IPS-15b (cell line): ENCODE data around the gene PGBD1.

Source experiments
- H3K27me3 ChIP-seq: one replicate; pipeline ENCODE4 v1.6.1; 2013; ENCODE audit warnings: low read length; ENCODE audit not compliant: control insufficient read depth, insufficient read depth
- H3K36me3 ChIP-seq: one replicate; pipeline ENCODE4 v1.6.1; 2013; ENCODE audit warnings: low read length; ENCODE audit not compliant: control insufficient read depth, insufficient read depth
- H3K4me1 ChIP-seq: one replicate; pipeline ENCODE4 v1.6.1; 2013; ENCODE audit warnings: mild to moderate bottlenecking, low read length; ENCODE audit not compliant: control insufficient read depth, insufficient read depth
- H3K4me3 ChIP-seq: one replicate; pipeline ENCODE4 v1.5.1; 2013; ENCODE audit warnings: low read depth, low read length
- H3K9ac ChIP-seq: one replicate; pipeline ENCODE4 v1.6.1; 2013; ENCODE audit warnings: low read depth, mild to moderate bottlenecking, low read length
- H3K9me3 ChIP-seq: one replicate; pipeline ENCODE4 v1.6.1; 2013; ENCODE audit warnings: mild to moderate bottlenecking, low read length; ENCODE audit not compliant: control insufficient read depth, insufficient read depth

Gene PGBD1

DNA sequence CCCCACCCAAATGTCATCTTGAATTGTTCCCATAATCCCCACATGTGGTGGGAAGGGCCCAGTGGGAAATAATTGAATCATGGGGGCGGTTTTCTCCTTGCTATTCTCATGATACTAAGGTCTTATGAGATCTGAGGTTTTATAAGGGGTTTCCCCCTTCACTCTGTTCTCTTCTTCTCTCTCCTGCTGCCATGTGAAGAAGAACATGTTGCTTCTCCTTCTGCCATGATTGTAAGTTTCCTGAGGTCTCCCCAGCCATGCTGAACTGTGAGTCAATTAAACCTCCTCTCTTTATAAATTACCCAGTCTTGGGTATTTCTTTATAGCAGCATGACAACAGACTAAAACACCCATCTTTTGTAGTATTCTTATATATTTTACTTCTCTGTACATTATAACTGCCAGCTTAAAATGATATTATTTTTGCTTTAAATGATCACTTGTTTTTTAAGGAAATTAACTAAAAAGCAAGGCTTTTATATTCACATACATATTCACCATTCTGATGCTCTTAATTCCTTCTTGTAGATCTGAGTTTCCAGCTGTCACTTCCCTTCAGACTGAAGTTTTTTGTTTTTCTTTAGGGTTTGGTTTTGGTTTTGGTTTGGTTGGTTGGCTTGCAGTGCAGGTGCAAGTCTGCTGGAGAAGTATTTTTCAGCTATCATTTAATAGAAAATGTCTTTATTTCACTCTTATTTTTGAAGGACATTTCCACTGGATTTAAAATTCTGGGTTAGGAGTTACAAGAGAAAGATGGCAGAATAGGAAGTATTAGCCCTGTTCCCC is 59.1 kb downstream of the PGBD1 start:
- Histone ChIP-seq H3K9me3 (no peaks in the 10 kb centered on the region), H3K4me1 (peaks cover 5% of the 10 kb centered on the region), H3K36me3 (no peaks in the 10 kb centered on the region), H3K9ac (no peak overlapping the region), H3K4me3 (no peak overlapping the region), H3K27me3 (peaks cover 5% of the 10 kb centered on the region)

DNA sequence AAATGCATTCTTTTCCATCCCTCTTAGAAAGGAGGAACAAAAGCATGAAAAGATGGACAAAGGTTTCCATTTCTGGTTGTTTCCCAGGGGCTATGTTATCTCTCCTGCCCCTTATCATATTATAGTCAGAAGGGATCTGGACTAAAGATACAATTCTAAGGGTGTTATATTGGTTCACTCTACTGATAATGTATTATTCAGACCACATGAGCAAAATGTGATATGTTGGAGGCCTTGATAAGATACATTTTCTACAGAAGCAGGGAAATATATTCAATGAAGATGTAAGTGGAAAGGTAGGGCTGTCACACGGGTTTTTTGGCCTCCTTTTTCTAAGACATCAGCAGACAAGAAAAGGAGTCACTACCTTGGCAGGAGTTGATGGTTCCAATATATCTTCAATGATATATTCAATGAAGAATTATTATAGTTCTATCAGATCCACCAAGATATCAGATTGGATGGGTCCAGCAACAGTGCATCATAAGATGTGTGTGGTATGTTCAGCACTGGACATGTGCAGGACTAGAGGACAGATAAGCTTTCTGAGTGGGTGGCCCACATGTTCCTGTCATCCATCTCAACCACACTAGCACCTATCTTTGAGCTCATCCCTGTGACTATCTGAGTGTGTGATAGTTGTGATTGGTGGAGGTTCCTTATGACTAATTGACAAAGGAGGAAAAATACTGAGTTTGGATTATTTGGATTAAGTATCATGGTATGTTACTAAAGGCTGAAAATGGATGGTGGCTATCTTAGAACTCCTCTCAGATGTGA is 62.7 kb downstream of the PGBD1 start:
- Histone ChIP-seq H3K4me3 (no peak overlapping the region), H3K36me3 (no peaks in the 10 kb centered on the region), H3K9ac (no peak overlapping the region), H3K9me3 (no peaks in the 10 kb centered on the region), H3K27me3 (peaks cover 10% of the 10 kb centered on the region), H3K4me1 (no peaks in the 10 kb centered on the region)

DNA sequence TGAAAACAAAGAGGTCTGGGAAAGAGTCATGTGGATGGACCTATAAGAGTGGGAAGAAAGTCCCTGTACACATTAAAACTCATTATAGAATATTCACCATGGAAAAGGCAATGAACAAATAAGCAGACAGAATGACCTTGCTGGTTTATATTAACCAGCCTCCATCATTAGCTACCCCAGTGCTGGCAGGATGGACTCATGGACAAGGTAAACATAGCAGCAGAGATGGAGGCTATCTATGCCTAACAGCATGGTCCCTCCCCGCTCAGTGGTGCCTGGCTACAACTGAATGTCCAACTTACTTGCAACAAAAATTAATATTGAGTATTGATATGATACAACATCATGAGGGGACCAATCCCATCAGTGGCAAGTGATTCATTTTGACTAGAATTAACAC is 63.8 kb downstream of the PGBD1 start:
- Histone ChIP-seq H3K9me3 (no peaks in the 10 kb centered on the region), H3K4me3 (no peak overlapping the region), H3K4me1 (no peaks in the 10 kb centered on the region), H3K9ac (no peak overlapping the region), H3K27me3 (peaks cover 10% of the 10 kb centered on the region), H3K36me3 (no peaks in the 10 kb centered on the region)

DNA sequence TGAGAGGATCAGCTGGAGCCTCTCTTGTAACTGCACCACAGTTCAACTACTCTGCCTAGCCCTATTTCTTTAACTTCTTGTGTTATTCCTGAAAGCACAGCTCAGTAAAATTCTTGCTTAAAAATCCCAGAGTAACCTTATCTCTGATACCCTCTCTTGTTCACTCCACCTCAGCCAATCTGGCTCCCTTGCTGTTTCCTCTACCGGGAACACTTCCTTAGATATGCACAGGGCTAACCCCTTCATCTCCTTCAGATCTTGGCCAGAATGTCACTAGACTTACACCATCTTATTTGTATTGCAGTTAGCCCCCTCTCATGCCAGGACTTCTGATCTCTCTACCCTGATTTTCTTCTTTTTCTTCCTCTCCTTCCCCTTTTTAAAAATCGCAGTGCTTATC is 65.7 kb downstream of the PGBD1 start:
- Histone ChIP-seq H3K27me3 (peaks cover 10% of the 10 kb centered on the region), H3K36me3 (no peaks in the 10 kb centered on the region), H3K4me3 (no peak overlapping the region), H3K9ac (no peak overlapping the region), H3K9me3 (no peaks in the 10 kb centered on the region), H3K4me1 (peaks cover 3% of the 10 kb centered on the region)

DNA sequence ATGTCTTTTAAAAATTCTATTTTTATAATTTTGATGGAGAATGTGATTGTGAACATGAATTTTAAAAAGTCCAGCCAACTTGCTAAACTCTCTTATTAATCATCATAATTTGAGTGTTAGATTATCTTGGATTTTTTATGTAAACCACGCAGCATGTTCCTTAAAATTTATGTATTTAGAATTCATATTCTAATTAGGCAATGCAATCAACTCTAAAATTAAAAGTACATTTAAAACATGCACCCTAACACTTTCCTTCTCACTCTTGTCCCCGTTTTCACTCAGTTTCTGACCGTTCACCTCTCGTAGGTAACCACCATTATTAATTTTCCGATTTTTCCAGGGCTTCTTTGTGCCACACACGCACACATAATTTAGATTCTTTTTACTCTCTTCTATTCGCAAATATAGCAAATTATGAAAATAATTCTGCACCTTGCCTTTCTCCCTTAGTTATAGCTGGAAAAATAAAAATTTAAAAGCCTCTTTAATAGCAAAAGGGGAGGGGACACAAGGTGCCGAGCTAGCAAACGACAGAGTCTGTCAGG is 68.0 kb downstream of the PGBD1 start:
- H3K9me3 ChIP-seq, result no peaks in the 10 kb centered on the region
- peaks cover 3% of the 10 kb centered on the region for H3K4me1 ChIP-seq
- no peaks in the 10 kb centered on the region for H3K36me3 ChIP-seq
- peak overlapping the region; percentile 86 for H3K9ac ChIP-seq
- H3K27me3 ChIP-seq, result peaks cover 10% of the 10 kb centered on the region
- H3K4me3 ChIP-seq, result peak overlapping the region; percentile 91

DNA sequence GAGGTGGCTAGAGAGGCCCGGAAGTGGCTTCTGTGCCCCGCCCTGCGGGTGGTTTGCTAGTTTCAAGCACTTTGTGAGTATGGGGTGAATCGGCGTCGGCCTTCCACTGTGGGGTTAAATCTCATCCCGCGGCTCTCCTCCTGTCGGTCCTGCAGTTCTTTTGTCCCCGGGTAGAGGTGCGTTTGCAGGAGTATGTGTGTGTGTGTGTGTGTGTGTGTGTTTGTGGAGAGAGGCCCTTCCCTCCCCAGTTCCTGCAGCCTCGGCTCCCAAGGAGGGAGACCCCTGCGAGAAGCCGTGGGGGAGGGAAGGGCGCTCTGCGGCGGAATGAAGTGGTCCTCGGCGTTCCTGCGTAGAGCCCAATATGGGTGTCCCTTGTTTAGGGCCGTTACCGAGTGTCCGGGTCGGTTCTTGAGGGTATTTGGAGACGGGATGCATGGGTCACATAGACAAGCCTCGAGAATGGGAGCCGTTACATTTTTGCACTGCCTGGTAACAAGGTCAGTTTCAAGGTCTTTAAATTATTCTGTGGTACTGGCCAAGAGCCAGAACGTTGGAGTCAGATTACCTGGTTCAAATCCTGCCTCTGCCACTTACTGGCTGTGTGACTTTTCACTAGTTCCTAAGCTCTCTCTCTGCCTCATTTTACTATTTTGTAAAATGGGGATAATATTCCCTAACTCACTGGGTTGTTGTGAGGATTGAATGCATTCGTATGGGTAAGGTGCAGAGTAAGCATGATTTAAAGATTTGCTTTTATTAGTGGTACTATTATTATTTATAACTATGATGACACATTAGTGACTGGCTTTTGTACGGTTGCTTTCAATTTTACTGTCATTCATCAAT is 68.7 kb downstream of the PGBD1 start, which contains the start of gene ZKSCAN3:
ZKSCAN3 (plus strand) TSS at position 56 of the 846 bp plus-strand sequence. CDS start 9,640 bp downstream, outside the sequence.
- Histone ChIP-seq H3K4me1 (peaks cover 3% of the 10 kb centered on the region), H3K4me3 (peak within 1 kb of the TSS; percentile 91), H3K36me3 (no peaks in the 10 kb centered on the region), H3K27me3 (peaks cover 9% of the 10 kb centered on the region), H3K9ac (peak within 1 kb of the TSS; percentile 86), H3K9me3 (no peaks in the 10 kb centered on the region)

DNA sequence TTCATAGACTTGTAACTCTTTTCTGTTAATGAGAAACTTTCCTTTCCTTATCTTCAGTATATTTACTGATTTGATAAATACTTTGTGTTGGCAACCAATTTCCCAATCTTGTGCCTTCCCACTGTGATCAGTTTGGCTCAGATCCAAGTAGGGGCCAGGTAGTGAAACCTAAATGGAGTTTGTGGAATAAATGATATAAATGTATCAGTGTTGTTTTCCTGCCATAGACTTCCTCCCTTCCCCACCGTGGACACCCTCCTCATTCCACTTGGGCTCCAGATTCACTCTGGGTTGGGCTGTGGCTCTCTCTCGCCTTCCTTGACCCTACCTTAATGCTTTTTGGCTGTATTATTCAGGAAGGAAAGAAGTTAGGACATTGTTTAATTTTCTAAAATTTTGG is 69.7 kb downstream of the PGBD1 start:
- H3K36me3 ChIP-seq, result no peaks in the 10 kb centered on the region
- H3K9me3 ChIP-seq, result no peaks in the 10 kb centered on the region
- peaks cover 6% of the 10 kb centered on the region for H3K4me1 ChIP-seq
- no peak overlapping the region for H3K9ac ChIP-seq
- no peaks in the 10 kb centered on the region for H3K27me3 ChIP-seq
- peak overlapping the region; percentile 91 for H3K4me3 ChIP-seq

DNA sequence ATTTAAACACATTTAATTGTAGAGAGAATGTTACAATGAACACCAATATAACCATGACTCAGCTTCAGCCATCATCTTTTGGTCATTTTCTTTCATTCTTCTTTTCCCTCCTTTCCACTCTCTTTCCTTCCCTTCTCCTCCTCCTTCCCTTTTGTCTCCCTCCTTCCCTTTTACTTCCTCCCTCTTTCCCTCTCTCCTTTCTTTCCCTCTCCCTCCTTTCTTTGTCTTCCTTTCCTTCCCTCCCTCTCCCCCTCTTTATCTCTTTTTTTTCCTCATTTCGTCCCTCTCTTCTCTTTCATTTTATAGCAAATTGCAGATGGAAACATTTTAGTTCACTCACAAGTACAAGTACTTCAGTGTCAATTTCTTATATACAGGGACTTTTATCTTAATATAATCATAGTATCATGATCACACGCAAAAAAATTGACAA is 70.1 kb downstream of the PGBD1 start:
- Histone ChIP-seq H3K9me3 (no peaks in the 10 kb centered on the region), H3K4me1 (peaks cover 6% of the 10 kb centered on the region), H3K27me3 (no peaks in the 10 kb centered on the region), H3K36me3 (no peaks in the 10 kb centered on the region), H3K4me3 (no peak overlapping the region), H3K9ac (no peak overlapping the region)
